Measurements from ENCODE around the gene PDE8A. TPM values are rescaled to one million over a fixed set of nuclear protein-coding genes. Genes with fewer than 3 reads are reported as not detected.

The PDE8A gene
- total RNA-seq, 2 donors from 2014 or later = 34.2 to 50.1 TPM

GRCh38 chr15:85019815-85020590 is 38.3 kb downstream of the PDE8A start:
- Histone ChIP-seq H3K36me3 (replicated peaks in 1 of 2; ENCODE audit: insufficient read depth in 1 of 2, low read depth in 2 of 2) (no peaks in the 10 kb centered on the region), H3K27me3 (no peaks in the 10 kb centered on the region), H3K9me3 (no peaks in the 10 kb centered on the region), H3K4me1 (peaks cover 23% of the 10 kb centered on the region), H3K27ac (no peak overlapping the region), H3K4me3 (no peak overlapping the region)
- ATAC-seq = no peak
- intact Hi-C loops (cut with DNase I) = no loop called here
- TF ChIP-seq CTCF (IDR thresholded peaks at IDR 0.05) (no peak), POLR2A (IDR thresholded peaks at IDR 0.05) (no peak)
- no peak for DNase-seq
- 77 to 80% methylated on average over 15 of the region's 15 CpGs for WGBS, 2 donors

GRCh38 chr15:85021409-85021808 is 39.8 kb downstream of the PDE8A start:
- peaks cover 37% of the 10 kb centered on the region for H3K4me1 ChIP-seq
- DNase-seq (no peak), ATAC-seq (no peak)
- intact Hi-C loops (cut with DNase I) = no loop called here
- H3K27me3 ChIP-seq = no peaks in the 10 kb centered on the region
- WGBS, 2 donors = 94% methylated on average over 3 of the region's 3 CpGs
- TF ChIP-seq CTCF (IDR thresholded peaks at IDR 0.05) (no peak), POLR2A (IDR thresholded peaks at IDR 0.05) (no peak)
- no peak overlapping the region for H3K27ac ChIP-seq
- no peak overlapping the region for H3K4me3 ChIP-seq
- H3K9me3 ChIP-seq = no peaks in the 10 kb centered on the region
- H3K36me3 ChIP-seq (replicated peaks in 1 of 2; ENCODE audit: insufficient read depth in 1 of 2, low read depth in 2 of 2) = no peaks in the 10 kb centered on the region

GRCh38 chr15:85022860-85023403 is 41.3 kb downstream of the PDE8A start:
- H3K4me3 ChIP-seq = no peak overlapping the region
- no peaks in the 10 kb centered on the region for H3K27me3 ChIP-seq
- no peak overlapping the region for H3K27ac ChIP-seq
- TF ChIP-seq POLR2A (IDR thresholded peaks at IDR 0.05) = no peak
- peaks cover 50% of the 10 kb centered on the region for H3K4me1 ChIP-seq
- no peak for DNase-seq
- no peaks in the 10 kb centered on the region for H3K9me3 ChIP-seq
- 68 to 81% methylated on average over 6 of the region's 6 CpGs for WGBS, 2 donors
- ATAC-seq = no peak
- no peaks in the 10 kb centered on the region for H3K36me3 ChIP-seq (replicated peaks in 1 of 2; ENCODE audit: insufficient read depth in 1 of 2, low read depth in 2 of 2)
- intact Hi-C loops (cut with DNase I) = no loop called here

DNA sequence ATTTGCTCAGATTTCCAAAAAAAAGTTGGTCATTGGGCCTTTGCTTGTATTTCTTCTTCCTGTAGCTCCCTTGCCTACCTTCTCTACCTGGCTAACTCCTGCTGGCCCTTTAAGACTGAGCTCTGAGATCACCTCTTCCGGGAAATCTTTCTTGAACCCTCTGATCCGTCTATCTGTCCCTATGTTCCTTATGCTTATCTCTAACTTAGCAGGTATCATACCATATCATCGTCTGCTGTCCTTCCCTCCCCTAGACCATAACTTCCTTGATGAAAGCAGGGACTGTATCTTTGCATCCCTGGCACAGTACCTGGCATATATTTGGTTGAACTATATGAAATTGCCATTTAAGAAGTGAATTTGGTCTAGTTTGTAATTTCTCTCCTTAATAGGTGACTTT is 42.3 kb downstream of the PDE8A start:
- Histone ChIP-seq H3K27me3 (no peaks in the 10 kb centered on the region), H3K4me3 (no peak overlapping the region), H3K36me3 (replicated peaks in 1 of 2; ENCODE audit: insufficient read depth in 1 of 2, low read depth in 2 of 2) (no peaks in the 10 kb centered on the region), H3K27ac (peak overlapping the region in 3 of 4 donors; percentile 68 to 74 (median 69)), H3K9me3 (no peaks in the 10 kb centered on the region), H3K4me1 (peaks cover 59% of the 10 kb centered on the region)
- WGBS, 2 donors = 40 to 45% methylated on average over 3 of the region's 3 CpGs
- ATAC-seq (no peak), DNase-seq (no peak)
- no peak for TF ChIP-seq CTCF (IDR thresholded peaks at IDR 0.05)
- no peak for TF ChIP-seq POLR2A (IDR thresholded peaks at IDR 0.05)
- intact Hi-C loops (cut with DNase I) = no loop called here

DNA sequence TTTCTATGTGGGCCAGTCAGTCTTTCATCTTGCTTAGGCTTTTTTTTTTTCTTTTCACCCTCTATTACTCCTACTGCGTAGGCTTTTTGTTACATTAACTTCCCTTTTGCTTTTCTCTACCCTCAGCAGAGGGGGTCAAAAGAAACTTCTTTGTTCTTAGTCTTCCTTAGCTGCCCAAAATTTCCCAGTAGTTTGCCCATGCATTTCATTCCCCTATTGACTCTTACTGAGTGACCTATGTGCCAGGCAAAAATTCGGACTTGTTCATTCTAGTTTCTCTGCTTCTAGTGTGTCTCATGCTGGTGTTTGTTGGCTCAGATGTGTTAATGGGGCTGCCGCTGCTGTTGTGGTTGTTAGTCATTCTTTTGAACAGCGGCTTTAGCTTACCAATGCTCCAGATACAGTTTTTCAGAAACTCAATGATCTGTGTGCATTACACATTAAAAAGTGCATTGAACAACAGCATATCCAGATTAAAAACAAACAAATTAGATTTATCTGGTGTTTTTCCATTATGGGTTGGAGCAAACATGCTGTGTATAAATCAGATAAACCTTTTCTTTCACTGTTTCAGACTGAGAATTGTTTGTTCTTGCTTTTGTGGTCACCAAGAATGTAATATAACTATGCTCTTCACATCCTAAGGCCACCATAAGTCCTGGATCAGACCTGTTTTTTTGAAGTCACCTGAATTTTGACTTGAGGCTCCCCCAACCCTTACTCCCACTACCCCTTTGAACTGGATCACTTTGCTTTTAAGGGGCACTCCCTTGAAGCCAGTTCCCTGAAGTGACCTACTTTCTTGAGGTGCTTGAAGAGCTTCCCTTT is 43.1 kb downstream of the PDE8A start:
- TF ChIP-seq POLR2A (IDR thresholded peaks at IDR 0.05) = no peak
- intact Hi-C loops (cut with DNase I) = no loop called here
- no peak for DNase-seq
- Histone ChIP-seq H3K4me3 (no peak overlapping the region), H3K9me3 (no peaks in the 10 kb centered on the region), H3K27me3 (no peaks in the 10 kb centered on the region), H3K27ac (peak overlapping the region in 3 of 4 donors; percentile 68 to 74 (median 69)), H3K4me1 (peaks cover 67% of the 10 kb centered on the region), H3K36me3 (replicated peaks in 1 of 2; ENCODE audit: insufficient read depth in 1 of 2, low read depth in 2 of 2) (no peaks in the 10 kb centered on the region)
- ATAC-seq = no peak
- 53 to 55% methylated on average over 4 of the region's 4 CpGs for WGBS, 2 donors
